CD4-positive, alpha-beta T cell treated with Interleukin-6 at 100 ng/mL for 8 hours (primary cell): ENCODE data around the gene TSTD1.
A peak's percentile ranks its signal among the peaks of the same experiment; 100 is the strongest.
"Not testable (repeated sequence)": the region's sequence is repeated elsewhere in the genome, so short reads cannot be mapped to it uniquely, and the experiment has no call there.

Experiments used
- DNase-seq: peaks from one replicate; pipeline ENCODE4 v3.0.0-alpha.2; 2020; ENCODE audit warnings: mixed read lengths, low spot score

Gene TSTD1

GRCh38 chr1:161068306-161069234 lies 29.8 kb upstream of the TSTD1 start:
- peak; percentile 87 for DNase-seq

GRCh38 chr1:161066694-161067093 lies 27.9 kb upstream of the TSTD1 start:
- DNase-seq = peak; percentile 18

GRCh38 chr1:161065681-161066080 lies 26.9 kb upstream of the TSTD1 start:
- not testable (repeated sequence) for DNase-seq

- not testable (repeated sequence) for DNase-seq
Measured at GRCh38 chr1:161063936-161064335, 25.2 kb upstream of the TSTD1 start.

- no peak for DNase-seq
Measured at GRCh38 chr1:161061419-161061818, 22.7 kb upstream of the TSTD1 start.

- DNase-seq = no peak
Measured at GRCh38 chr1:161059293-161059692, 20.5 kb upstream of the TSTD1 start.

- no peak for DNase-seq
Measured at GRCh38 chr1:161054805-161055204, 16.0 kb upstream of the TSTD1 start.

- no peak for DNase-seq
Measured at GRCh38 chr1:161054232-161054631, 15.5 kb upstream of the TSTD1 start.

- no peak for DNase-seq
Measured at GRCh38 chr1:161052899-161053298, 14.1 kb upstream of the TSTD1 start.

GRCh38 chr1:161051219-161051618 lies 12.5 kb upstream of the TSTD1 start:
- DNase-seq = no peak

- DNase-seq = no peak
Measured at GRCh38 chr1:161048949-161049722, 10.4 kb upstream of the TSTD1 start.

GRCh38 chr1:161047436-161048420 lies 9.0 kb upstream of the TSTD1 start:
- DNase-seq = no peak

- DNase-seq = no peak
Measured at GRCh38 chr1:161046605-161047228, 8.0 kb upstream of the TSTD1 start.

GRCh38 chr1:161045736-161046604 lies 7.2 kb upstream of the TSTD1 start, which contains the start of gene USF1:
TSS of gene USF1 (minus strand) at chr1:161045977. CDS start at chr1:161043275, 2,702 bp downstream.
- peak; percentile 92 for DNase-seq

GRCh38 chr1:161044908-161045735 lies 6.4 kb upstream of the TSTD1 start:
- DNase-seq = peak; percentile 54

- no peak for DNase-seq
Measured at GRCh38 chr1:161044535-161044907, 5.8 kb upstream of the TSTD1 start.

- DNase-seq = no peak
Measured at GRCh38 chr1:161039546-161039945, 782 bp upstream of the TSTD1 start.

GRCh38 chr1:161039154-161039545 lies 386 bp upstream of the TSTD1 start:
- DNase-seq = no peak
